Measurements from ENCODE around the gene LAIR2. TPM values are rescaled to one million over a fixed set of nuclear protein-coding genes. Genes with fewer than 3 reads are reported as not detected.
"Not testable (repeated sequence)": the region's sequence is repeated elsewhere in the genome, so short reads cannot be mapped to it uniquely, and the experiment has no call there.

LAIR2 gene
- total RNA-seq, 1 donor from 2014 or later = not detected

DNA sequence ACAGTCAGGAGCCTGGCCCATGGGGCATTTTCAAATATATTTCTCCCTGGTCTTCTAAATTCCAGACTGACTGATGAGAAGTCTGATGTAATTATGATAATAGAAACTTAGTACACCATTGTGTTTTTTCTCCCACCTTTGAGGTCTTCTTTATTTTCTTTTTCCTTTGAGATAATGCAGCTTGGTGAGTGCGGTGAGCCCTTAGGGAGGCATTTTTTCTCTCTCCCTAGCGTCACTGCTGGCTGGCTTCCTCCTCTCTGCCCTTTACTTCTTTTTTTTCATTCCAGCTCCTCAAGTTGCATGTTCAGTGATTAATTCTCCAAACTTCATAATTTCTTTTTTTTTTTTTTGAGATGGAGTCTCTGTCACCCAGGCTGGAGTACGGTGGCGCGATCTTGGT, 16.8 kb upstream of the LAIR2 start:
- intact Hi-C loops (cut with micrococcal nuclease) = no loop called here
- DNase-seq (no peak), ATAC-seq (no peak)

DNA sequence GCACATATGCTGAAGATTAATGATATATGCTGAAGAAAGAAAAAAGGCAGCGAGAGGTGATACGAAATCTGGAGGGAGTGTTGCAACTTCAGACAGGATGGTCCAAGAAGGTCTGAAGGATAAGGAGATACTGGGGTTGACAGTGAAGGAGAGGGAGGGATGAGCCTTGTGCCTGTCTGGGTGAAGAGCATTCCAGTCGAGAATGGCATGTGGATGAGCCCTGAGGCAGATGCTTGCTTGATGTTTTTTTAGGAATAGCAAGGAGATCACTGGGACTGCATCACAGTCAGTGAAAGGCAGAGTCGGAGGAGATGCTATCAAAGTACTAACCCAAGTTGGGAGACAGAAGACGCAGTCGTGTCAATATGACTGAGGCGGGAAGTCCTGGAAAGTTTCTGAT, 13.3 kb upstream of the LAIR2 start:
- intact Hi-C loops (cut with micrococcal nuclease) = no loop called here
- DNase-seq (no peak), ATAC-seq (no peak)

DNA sequence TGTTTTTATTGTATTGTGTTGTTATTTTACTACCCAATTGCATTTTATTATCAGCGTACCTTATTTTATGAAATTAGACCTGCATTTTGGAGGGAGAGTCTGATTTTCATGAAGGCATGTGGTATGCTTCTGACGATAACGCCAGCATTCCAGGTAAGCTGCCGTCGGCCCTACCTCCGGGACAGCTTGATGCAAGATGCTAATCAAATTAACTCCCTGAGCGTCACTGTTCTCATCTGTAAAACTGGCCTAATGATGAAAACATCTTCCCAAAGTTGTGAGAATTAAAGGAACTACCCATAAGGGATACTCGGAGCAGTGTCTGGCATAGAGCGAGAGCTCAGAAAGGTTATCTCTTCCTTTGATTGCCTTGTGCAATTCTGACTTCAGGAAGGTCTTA, 12.9 kb upstream of the LAIR2 start:
- intact Hi-C loops (cut with micrococcal nuclease) = no loop called here
- ATAC-seq (no peak), DNase-seq (no peak)

DNA sequence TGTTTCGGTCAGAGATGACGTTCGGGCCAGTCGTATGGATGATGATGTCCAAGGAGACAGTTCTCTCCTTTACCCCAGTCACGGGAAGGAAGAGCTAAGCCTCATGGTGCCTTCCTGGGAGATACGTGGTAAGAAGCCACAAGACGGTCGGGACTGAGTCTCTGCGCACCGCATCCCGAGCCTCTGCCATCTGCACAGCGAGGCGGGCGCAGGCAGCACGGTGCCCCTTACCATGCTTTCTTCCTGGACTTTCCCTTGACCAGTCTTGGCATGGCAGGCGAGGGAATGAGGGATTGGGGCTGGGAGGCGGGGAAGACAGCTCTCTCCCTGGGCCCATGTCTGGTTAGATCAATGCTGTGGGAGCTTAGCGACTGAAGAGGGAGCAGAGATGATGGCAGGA, 10.1 kb upstream of the LAIR2 start:
- intact Hi-C loops (cut with micrococcal nuclease) = no loop called here
- DNase-seq (no peak), ATAC-seq (no peak)

DNA sequence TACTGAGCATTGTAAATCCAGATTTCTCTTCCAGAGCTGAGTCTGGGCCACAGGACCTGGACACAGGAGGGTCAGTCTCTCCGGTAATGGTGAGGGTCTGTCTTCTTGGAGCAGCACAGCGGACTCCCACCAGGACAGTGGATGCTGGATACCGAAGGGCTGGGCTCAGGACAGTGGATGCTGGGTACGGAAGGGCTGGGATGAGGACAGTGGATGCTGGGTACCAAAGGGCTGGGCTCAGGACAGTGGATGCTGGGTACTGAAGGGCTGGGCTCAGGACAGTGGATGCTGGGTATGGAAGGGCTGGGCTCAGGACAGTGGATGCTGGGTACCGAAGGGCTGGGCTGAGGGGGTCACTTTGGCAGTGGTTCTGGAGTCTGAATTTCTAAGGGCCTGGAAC, 9.6 kb upstream of the LAIR2 start:
- intact Hi-C loops (cut with micrococcal nuclease); DNase-seq; ATAC-seq: not testable (repeated sequence)

DNA sequence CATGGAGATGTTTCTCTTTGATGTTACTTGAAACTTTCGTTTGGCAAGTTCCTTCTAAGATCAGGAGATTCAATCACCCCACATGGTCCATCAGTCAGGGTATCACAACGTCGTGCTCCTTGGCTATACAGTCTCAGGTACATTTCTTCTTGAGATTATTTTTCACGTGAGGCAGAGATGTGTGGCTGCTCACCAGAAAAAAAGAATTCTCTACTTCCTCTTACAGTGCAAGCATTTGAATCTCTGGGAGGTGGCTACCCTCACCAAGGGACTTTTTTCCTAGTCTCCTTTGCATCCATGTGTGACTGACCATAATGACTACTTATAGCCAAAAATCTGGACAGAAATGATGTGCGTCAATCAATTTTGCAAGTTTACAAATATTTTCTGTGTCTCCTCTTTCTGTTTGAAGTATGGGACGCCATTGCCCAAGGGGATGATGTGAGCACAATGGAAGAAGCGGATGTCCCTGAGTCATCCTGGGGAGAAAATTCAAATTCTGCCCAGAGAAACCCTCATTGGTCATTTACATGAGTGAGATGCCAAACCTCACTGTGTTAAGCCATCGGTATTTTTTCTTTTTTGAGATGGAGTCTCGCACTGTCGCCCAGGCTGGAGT, 8.6 kb upstream of the LAIR2 start:
- intact Hi-C loops (cut with micrococcal nuclease) = no loop called here
- DNase-seq (no peak), ATAC-seq (no peak)

DNA sequence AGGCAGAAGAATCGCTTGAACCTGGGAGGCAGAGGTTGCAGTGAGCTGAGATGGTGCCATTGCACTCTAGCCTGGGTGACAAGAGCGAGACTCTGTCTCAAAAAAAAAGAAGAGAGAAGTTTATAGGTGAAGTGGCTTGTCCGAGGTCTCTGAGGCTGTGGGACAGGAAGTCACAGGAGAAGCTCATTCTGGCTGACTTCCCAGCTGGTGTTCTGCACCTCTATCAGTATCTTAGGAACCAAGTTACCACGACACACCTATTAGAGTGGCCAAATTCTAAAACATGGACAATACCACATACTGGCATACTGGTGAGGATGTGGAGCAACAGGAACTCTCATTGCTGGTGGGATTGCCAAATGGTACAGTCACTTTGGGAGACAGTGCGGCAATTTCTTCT, 7.3 kb upstream of the LAIR2 start:
- ATAC-seq; intact Hi-C loops (cut with micrococcal nuclease); DNase-seq: not testable (repeated sequence)

DNA sequence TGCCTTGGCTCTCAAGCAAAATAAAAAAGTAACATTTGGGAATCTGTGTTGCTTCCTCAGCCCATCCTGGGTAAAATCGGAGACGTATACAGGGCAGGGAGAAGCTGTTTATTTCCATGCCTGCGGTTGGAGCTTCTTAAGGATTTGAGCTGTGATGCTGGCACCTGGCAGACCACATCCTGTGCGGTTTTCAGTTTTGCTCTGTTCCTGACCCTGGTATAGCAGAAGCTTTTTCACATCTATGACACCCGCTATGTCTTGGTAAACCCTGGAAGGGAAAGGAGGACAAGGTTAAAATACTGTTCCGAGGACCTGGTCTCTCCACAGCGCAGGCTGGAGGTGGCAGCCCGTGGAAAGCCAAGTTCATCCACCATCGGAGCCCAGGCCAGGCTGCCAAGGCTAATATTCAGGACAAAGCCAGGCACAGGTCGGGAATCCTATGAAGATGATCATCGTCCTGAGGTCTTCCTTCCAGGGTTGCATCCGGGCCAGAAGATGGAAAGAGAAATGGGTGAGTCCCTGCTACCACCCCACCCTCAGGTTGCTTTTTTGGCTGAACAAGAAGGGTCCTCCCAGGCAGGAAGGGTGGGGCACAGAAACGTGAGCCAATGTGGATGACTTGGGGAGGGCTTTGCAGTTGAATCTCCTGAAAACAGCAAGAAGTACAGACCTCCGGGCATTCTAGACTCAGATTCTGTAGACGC, 4.7 kb upstream of the LAIR2 start:
- intact Hi-C loops (cut with micrococcal nuclease); DNase-seq; ATAC-seq: not testable (repeated sequence)

DNA sequence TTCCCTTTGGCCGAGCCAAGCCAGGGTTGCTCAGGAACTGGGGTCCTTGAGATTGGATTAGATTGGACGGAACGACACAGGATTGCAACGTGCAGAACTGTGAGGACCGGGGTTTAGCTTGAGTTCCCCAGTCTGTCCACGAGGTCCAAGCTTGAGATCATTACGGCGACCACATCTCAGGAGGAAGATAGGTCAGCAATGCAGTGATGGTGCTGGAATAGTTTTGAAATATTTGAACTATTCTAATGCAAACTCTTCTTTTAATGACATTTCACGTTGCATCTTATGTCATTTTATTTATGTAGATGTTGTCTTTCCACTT, 4.2 kb upstream of the LAIR2 start:
- DNase-seq; intact Hi-C loops (cut with micrococcal nuclease); ATAC-seq: not testable (repeated sequence)

DNA sequence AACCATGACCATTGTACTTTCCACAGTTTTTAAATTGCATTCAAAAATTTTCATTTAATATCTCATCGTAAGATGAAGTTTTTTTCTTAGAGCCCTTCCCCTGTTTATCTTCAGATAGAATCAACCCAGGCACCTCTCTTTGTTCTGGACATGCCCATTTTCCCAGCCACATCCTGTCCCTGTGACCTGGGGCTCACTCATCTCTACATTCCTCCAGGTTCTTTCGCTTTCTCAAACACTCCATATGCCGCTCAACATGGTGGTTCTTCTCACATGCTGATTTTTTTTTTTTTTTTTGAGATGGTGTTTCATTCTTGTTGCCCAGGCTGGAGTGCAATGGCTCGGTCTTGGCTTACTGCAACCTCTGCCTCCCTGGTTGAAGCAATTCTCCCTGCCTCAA, 2.9 kb downstream of the LAIR2 start:
- ATAC-seq; DNase-seq; intact Hi-C loops (cut with micrococcal nuclease): not testable (repeated sequence)

DNA sequence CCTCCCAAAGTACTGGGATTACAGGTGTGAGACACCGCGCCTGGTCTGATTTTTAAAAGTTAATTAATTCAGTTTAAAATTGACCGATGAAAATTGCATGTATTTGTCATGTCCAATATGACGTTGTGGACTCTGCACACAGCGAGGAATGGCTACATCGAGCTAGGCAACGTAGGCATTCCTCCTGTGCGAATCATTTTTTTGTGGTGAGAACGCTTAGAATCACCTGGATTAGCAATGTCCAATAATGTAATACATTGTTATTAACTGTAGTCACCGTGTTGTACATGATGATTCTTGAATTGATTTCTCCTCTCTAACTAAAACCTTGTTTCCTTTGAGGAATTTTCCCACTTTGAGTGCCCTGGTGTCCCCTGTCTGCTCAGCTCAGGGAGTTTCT, 3.4 kb downstream of the LAIR2 start:
- intact Hi-C loops (cut with micrococcal nuclease) = no loop called here
- DNase-seq = no peak
- no peak for ATAC-seq

DNA sequence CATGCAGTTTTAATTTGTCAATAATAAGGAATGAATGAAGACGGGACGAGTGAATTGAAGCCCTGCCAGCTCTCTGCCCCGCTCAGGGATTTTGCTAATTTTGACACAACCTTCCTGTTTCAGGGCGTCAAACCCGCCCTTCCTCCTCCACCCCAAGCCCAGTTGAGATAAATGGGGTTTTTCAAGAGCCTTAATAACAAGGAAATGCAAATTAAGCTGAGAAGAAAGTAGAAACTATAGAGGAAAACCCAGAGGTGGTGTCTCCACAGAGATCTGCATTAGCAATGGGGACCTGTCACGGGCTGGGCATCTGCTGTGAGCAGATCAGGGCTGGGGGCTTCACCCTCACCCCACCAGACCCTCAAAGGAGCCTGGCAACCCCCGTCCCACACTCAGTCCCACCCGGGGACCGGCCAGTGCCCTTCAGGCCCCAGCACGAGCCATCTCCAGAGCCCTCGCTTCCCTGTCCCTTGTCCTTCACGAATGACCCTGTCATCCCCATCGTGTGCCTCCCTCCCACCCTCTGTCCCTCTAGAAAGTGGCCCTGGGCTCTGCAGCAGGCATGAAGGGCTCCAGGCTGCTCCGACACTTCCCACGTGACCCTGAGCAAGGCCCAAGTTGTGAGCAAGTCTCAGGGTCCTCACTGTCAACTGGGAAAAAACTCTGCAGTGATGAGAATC, 4.5 kb downstream of the LAIR2 start:
- DNase-seq; intact Hi-C loops (cut with micrococcal nuclease); ATAC-seq: not testable (repeated sequence)

DNA sequence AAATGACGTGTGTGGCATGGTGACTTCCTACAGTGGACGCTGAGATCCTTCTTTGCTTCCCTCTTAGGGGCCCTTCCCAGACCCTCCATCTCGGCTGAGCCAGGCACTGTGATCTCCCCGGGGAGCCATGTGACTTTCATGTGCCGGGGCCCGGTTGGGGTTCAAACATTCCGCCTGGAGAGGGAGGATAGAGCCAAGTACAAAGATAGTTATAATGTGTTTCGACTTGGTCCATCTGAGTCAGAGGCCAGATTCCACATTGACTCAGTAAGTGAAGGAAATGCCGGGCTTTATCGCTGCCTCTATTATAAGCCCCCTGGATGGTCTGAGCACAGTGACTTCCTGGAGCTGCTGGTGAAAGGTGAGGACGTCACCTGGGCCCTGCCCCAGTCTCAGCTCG, 5.2 kb downstream of the LAIR2 start:
- intact Hi-C loops (cut with micrococcal nuclease) = no loop called here
- ATAC-seq (no peak), DNase-seq (no peak)

DNA sequence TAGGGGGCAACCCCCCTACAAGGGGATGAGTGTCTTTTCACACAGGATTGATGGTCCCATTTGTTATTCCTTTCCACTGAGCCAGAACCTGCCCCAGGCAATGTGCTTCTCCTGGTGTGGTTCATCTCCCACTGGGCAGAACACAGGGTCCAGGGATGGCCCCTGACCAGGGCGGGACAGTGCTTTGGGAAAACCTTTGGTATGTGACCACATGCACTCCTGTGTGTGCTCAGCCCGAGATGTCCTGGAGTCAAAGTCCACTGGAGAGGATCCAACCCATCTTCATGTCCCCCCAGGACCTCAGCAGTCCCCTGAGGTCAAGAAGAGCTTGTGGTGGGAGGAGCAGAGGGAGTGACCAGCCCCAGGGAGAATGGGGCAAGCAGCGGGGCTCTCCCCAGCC, 5.9 kb downstream of the LAIR2 start:
- DNase-seq; ATAC-seq; intact Hi-C loops (cut with micrococcal nuclease): not testable (repeated sequence)

DNA sequence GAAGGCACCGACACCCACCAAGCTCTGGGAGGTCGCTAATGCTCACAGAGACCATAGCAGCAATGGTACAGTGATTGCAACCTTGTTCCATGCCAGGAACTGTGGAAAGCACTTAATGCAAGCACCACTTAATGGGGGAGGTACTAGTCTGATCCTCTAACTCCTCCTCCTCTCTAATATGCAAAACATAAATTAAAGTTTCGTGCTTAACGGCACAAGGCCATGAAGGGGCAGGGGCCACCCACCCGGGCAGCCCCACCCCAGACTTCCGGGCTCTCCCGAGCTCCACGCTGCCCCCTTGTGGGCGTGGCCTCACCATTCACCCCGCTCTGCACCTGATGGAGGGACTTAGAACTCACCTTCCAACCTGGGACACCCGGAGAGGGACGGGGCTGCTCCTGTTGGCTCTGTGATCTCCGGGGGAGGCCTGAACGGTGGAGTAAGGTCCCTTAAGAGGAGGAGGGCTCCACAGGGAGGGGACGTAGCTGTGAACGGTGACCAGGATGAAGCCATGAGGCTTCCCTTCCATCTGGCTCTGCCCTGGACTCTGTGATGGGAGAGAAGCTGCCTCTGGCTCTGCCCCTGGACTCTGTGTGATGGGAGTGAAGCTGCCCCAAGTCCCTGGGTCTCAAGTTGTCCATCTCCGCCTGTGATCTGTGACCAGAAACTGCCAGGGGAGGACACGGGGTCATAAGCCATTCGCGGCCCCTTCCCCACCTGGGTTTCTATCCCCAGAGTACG, 6.7 kb downstream of the LAIR2 start:
- intact Hi-C loops (cut with micrococcal nuclease); DNase-seq; ATAC-seq: not testable (repeated sequence)

DNA sequence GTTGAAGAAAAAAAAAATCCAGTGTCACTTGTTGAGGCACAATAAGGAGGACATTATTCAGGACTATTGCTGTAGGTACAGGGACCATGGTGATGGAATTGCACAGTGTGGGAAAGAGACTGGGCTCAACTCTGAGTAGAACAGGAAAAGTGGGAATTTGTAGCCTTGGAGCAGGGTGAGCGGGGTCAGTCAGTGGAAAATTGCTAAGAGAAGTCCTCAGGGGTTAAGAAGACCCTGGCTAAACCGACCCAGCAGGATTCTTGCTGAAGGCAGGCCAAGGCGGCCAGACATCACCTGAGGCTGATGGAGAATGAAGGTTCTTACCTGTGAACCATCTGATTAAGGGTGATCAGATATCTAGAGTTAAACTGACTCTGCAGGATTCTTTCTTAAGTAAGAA, 12.5 kb downstream of the LAIR2 start:
- intact Hi-C loops (cut with micrococcal nuclease) = no loop called here
- no peak for ATAC-seq
- no peak for DNase-seq

DNA sequence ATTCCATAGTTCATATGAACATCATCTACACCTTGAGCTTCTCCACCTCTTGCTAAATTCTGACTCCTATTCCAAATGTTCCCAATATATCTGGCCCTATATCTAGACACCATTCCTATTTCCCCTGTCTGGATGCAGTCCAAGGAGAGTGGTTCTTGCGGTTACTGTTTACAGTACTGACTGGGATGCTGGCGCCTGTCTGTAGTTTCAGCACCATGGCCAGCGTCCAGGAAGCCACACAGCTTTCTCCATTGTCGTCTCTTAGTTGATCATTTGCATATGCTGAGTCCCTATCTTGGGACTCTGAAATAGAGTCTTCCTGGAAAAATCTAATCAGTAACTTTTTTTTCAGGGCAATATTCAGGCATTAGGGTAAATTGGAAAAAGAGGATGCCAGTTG, 14.9 kb downstream of the LAIR2 start:
- DNase-seq = peak; percentile 55
- ATAC-seq = no peak
- intact Hi-C loops (cut with micrococcal nuclease) = no loop called here

DNA sequence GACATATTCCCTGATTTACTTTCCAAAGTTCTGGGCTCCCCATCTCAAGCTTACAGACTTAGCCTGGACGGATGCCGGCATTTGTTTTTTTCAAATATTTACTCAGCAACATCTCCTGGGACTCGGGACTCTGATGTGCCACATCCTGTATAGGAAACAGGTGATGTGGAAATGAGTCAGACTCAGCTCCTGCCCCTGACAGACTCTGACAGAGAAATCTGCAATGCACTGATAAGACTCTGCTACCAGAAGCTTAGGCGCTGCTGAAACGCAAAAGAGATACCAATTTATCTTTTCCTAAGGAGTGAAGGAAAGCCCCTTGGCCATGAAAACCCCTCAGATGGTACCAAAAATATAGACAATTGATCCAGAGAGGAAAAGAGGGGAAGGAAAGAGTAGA, 16.2 kb downstream of the LAIR2 start:
- no peak for DNase-seq

DNA sequence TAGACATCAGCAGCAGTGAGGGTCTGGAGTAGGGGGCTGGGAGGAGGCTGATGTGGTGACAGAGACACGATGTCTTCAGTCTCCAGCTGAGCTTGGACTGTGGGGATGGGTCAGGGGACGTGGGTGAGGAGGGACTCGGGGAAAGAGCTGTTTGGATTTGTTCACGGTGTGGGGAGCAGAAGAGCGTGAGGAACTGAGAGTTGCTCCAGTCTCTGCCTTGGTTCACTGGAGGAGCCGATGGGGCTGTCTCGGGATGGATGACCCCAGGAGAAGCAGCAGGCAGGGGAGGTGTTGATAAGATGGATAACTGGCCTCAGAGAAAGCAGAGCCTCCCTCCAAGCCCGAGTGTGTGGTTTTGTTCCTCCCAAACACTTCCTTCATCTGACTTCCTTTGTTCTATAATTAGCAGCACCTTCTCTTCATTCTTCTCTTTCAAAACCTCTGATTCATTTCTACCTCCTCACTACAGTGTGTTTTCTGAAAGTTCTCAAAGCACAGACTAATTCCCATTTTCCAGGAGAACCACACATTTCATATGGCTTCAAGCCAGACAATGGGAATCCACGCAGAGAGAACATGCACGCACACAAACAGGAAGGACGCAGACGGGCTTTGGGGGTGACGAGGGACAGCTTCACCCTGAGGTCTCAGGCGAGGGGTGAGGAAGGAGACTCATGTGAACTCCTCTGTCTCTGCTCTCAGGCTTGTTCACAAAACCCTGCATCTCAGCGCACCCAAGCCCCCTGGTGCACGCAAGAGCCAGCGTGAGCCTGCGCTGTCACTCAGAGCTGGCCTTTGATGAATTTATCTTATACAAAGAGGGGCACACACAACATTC, 18.6 kb downstream of the LAIR2 start:
- DNase-seq (no peak), ATAC-seq (no peak)
- intact Hi-C loops (cut with micrococcal nuclease) = no loop called here

More for the DNA sequence above, 16.2 kb downstream of the LAIR2 start:
- no peak for ATAC-seq
- intact Hi-C loops (cut with micrococcal nuclease) = no loop called here
